ENCODE measurements around the gene CD47. TPM values are rescaled to one million over a fixed set of nuclear protein-coding genes. Genes with fewer than 3 reads are reported as not detected.

Gene CD47
- total RNA-seq, 6 donors from 2014 or later = 79.6 to 352 (median 229) TPM

DNA sequence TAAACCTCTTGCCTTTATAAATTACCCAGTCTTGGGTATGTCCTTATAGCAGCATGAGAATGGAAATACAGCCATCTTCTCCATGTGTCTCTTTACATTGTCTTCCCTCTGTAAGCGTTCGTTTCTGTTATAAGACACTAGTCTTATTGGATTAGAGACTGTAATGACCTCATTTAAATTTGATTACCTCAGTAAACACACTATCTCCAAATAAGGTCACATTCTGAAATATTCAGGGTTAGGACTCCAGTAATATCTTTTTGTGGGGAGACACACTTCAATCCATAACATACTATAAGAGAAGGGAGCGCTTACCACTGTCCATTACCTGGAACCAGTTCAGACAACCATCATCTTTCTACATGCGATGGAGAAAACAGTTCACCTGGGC lies 34.3 kb upstream of the CD47 start:
- H3K27ac ChIP-seq = peak overlapping the region in 3 of 4 donors; percentile 46 to 76 (median 63)
- H3K36me3 ChIP-seq = no peaks in the 10 kb centered on the region
- no peak overlapping the region for H3K4me3 ChIP-seq
- ATAC-seq (ENCODE audit: low FRiP score in 2 of 2) = no peak
- H3K4me1 ChIP-seq = peaks cover 5 to 22% (median 11%) of the 10 kb centered on the region in 4 donors
- no peaks in the 10 kb centered on the region for H3K9me3 ChIP-seq
- TF ChIP-seq EP300 (IDR thresholded peaks at IDR 0.05) (no peak), POLR2A (IDR thresholded peaks at IDR 0.05) (no peak), POLR2AphosphoS5 (IDR thresholded peaks at IDR 0.05) (no peak)
- TF ChIP-seq, protein P1, sequence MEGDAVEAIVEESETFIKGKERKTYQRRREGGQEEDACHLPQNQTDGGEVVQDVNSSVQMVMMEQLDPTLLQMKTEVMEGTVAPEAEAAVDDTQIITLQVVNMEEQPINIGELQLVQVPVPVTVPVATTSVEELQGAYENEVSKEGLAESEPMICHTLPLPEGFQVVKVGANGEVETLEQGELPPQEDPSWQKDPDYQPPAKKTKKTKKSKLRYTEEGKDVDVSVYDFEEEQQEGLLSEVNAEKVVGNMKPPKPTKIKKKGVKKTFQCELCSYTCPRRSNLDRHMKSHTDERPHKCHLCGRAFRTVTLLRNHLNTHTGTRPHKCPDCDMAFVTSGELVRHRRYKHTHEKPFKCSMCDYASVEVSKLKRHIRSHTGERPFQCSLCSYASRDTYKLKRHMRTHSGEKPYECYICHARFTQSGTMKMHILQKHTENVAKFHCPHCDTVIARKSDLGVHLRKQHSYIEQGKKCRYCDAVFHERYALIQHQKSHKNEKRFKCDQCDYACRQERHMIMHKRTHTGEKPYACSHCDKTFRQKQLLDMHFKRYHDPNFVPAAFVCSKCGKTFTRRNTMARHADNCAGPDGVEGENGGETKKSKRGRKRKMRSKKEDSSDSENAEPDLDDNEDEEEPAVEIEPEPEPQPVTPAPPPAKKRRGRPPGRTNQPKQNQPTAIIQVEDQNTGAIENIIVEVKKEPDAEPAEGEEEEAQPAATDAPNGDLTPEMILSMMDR (IDR thresholded peaks at IDR 0.05) = no peak
- DNase-seq = no peak
- WGBS, 2 donors = 83% methylated on average over 4 of the region's 4 CpGs
- no peaks in the 10 kb centered on the region for H3K27me3 ChIP-seq

DNA sequence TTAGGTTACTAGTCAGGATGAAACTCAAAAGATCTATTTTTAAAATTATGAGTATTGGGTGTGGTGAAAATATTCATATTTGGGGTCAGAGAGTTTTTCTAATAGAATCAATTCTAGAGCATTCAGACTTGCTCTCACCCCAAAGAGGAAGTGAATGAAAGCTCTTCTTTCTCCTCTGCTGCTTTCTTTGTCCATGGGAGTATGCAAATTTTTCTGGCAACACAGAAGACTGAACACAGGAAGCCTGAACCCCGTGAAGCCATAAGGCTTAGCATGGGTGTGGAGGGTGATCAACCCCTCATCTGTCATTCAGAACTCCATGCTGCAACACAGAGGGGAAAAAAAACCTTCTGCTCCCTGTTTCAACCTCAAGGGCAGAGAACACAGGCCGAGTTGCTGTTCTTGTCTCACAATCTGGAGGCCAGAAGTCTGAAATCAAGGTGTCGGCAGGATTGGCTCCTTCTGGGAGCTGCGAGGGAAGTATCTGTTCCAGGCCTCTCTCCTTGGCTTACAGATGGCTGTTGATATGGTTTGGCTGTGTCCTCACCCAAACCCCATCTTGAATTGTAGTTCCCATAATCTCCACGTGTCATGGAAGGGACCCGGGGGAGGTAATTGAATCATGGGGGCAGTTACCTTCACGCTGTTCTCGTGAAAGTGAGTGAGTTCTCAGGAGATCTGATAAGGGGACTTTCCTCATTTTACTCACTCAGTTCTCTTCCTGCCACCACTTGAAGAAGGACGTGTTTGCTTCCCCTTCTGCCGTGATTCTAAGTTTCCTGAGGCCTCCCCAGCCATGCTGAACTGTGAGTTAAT lies 33.7 kb upstream of the CD47 start:
- Histone ChIP-seq H3K27ac (peak overlapping the region; percentile 46 to 76 (median 64)), H3K4me3 (no peak overlapping the region), H3K36me3 (no peaks in the 10 kb centered on the region), H3K9me3 (no peaks in the 10 kb centered on the region), H3K27me3 (no peaks in the 10 kb centered on the region), H3K4me1 (peaks cover 5 to 22% (median 11%) of the 10 kb centered on the region in 4 donors)
- peak in 1 of 2 donors; percentile 71 for ATAC-seq (ENCODE audit: low FRiP score in 2 of 2)
- TF ChIP-seq, protein P1 (IDR thresholded peaks at IDR 0.05) = no peak
- TF ChIP-seq EP300 (IDR thresholded peaks at IDR 0.05) = no peak
- no peak for TF ChIP-seq POLR2A (IDR thresholded peaks at IDR 0.05)
- no peak for TF ChIP-seq POLR2AphosphoS5 (IDR thresholded peaks at IDR 0.05)
- DNase-seq = no peak
- WGBS, 2 donors = 42 to 61% methylated on average over 7 to 10 of the region's 10 CpGs

DNA sequence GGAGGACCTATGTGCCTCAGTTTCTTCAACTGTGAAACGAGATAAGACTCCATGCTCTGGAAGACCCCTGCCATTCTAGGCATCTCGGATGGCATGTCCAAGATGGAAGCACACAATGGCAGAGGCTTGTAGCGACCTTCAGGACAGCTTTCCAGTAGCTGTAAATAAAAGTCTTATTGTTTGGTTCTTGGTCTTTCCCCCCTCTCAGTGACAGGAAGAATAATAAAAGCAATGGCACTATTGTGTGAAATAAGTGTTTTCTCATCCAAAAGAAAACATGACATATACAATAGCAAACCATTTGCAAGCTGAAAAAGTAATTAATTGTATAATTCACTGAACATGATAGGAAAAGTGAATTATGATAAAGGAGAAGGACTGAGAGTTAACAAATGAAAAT lies 32.5 kb upstream of the CD47 start:
- ATAC-seq (ENCODE audit: low FRiP score in 2 of 2) = no peak
- no peaks in the 10 kb centered on the region for H3K27me3 ChIP-seq
- WGBS, 2 donors = 55 to 98% methylated on average over 3 of the region's 3 CpGs
- no peaks in the 10 kb centered on the region for H3K9me3 ChIP-seq
- no peak overlapping the region for H3K4me3 ChIP-seq
- H3K4me1 ChIP-seq = peaks cover 5 to 22% (median 11%) of the 10 kb centered on the region in 4 donors
- no peaks in the 10 kb centered on the region for H3K36me3 ChIP-seq
- DNase-seq = no peak
- no peak for TF ChIP-seq POLR2AphosphoS5 (IDR thresholded peaks at IDR 0.05)
- TF ChIP-seq, protein P1 (IDR thresholded peaks at IDR 0.05) = no peak
- no peak for TF ChIP-seq POLR2A (IDR thresholded peaks at IDR 0.05)
- TF ChIP-seq EP300 (IDR thresholded peaks at IDR 0.05) = no peak
- no peak overlapping the region for H3K27ac ChIP-seq

DNA sequence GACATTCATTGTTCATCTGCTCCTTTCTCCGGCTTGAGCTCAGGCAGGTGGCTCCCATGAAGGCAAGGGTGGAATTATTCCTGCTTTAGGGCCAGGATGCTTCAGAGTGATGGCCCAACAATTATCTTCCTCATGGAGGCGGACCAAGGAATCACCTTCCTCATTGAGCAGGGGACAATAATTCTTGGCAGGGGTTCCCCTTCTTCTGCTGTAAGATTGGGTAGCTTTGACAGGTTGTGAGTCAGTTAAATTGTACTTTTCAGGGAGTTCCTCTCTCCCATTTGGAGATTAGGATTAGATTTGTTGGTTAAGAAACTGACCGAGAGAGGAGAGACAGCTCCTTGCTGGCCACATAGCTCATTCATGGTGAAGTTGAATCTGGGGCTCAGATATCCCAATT lies 31.4 kb upstream of the CD47 start:
- Histone ChIP-seq H3K4me1 (peaks cover 2 to 15% (median 8%) of the 10 kb centered on the region in 4 donors), H3K27me3 (no peaks in the 10 kb centered on the region), H3K4me3 (no peak overlapping the region), H3K36me3 (no peaks in the 10 kb centered on the region), H3K27ac (no peak overlapping the region), H3K9me3 (no peaks in the 10 kb centered on the region)
- DNase-seq (no peak), ATAC-seq (ENCODE audit: low FRiP score in 2 of 2) (no peak)
- TF ChIP-seq EP300 (IDR thresholded peaks at IDR 0.05) = no peak
- TF ChIP-seq POLR2AphosphoS5 (IDR thresholded peaks at IDR 0.05) = no peak
- TF ChIP-seq POLR2A (IDR thresholded peaks at IDR 0.05) = no peak
- TF ChIP-seq, protein P1 (IDR thresholded peaks at IDR 0.05) = no peak
- 89 to 92% methylated on average over 3 of the region's 3 CpGs for WGBS, 2 donors
